COLO668 (cell line): ENCODE results near the gene GABPB2.

Source experiments
- DNase-seq: peaks from one replicate; lab custom pipeline; 2025; ENCODE audit not compliant: unreplicated experiment; lab: John Stamatoyannopoulos, UW

Gene GABPB2

DNA sequence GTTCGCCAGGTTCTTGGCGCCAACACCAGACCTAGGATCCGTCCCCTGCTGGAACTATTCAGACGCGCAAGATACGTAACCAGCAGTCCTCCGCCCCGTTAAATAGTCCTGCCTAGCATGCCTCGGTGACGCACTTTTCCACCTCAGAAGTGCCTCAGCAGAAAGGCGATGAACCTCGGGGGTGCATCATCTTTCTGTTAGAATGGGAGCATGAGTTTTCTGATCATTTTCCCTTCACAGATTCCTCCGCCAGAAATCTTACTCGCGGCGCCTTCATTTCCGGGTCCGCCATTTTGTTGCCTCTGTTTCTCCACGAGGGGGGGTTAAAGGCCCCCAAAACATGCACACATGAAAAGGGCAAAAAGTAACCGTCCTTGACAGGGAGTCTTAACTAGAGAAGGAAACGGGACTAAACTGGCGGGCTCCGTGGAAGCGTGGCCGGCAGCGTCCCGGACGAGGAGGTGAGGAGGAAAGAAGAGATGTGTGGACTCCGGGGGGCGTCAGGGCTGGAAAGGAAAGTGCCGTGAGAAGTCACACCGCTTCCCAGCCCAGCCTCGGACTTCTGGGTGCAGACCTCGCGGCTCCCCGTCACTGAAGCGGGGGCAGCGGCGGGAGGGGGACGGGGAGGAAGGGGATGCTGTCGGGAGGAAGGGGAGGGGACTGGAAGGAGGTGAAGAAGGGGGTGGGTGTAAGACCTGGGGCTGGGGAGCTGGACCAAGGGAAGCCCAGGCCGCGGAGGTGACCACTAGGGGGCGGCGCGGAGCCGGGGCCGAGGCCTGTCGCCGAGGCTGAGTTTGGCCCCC is at the start of gene GABPB2:
Gene GABPB2, plus strand, starts transcription at position 288 of the 803 bp plus-strand sequence. CDS start 17,429 bp downstream, outside the sequence.
- peak; percentile 90 for DNase-seq

DNA sequence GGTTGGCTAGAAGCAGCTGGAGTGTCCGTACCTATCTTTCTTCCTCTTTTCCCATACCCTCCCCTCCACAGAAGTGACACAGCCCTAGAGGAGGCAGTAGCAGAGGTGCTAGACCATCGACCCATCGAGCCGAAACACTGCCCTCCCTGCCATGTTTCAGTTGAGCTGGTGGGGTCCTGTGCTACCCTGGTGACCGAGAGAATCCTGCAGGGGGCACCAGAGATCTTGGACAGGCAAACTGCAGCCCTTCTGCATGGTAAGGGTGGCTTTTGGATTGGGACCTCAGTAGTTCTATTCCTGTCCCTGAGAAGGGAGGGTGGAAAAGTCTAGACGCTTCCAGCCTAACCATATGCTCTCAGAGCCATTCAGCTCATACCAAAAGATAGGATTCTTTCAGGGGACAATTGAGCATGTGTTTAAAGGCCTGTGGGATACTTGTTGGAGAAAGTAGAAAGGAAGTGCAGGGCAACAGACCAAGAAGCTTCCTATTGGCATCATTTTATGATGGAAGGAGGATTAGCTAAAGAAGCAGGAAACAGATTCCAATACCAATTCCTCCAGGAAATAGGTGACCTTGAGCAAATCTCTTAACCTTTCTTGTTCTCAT is 45.9 kb upstream of the GABPB2 start:
- DNase-seq = peak; percentile 70

DNA sequence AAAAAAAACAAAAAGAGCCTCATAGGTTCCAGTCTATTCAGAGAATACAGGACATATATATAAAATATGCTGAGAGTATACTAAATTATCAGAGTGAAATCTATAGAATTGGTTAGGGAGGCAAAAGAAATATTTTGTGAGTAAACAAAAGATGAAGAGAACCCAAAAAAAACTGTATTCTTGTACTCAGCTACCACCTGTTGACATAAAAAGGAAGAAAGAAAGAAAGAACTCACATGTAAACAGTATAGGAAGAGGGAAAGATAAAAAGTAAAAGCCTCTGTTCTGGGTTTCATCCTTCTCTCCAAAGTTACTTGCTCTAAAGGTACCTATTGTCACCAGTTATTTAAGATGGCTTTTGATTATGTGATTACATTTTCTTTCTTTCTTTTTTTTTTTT is 44.1 kb upstream of the GABPB2 start:
- DNase-seq = no peak

DNA sequence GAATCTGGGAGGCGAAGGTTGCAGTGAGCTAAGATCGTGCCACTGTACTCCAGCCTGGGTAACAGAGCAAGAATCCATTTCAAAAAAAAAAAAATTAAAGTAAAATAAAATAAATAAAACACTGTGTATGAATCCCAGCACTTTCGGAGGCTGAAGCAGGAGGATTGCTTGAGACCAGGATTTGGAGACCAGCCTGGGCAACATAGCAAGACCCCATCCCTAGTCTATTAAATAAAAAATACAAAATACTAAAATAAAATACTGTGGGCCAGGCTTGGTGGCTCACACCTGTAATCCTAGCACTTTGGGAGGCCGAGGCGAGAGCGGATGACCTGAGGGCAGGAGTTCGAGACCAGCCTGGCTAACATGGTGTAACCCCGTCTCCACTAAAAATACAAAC is 38.4 kb upstream of the GABPB2 start:
- no peak for DNase-seq

DNA sequence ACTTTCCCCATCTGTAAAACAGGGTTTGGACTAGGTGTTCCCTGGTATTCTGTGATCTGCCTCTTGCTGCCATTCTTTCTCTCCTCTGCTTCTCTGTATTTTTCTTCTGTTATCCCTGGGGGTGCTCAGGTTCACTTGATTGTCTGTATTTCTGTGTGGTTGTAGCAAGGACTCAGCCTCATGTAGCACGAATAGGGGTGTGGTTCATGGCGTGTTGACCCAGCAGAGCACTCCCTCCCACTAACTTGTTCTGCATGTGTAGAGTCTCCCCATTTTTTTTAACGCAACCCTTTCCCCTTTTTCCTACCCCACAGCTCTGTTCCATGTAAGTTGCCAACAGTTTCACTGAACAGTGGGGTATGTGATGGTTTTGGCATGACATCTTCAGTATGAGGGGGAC is 35.4 kb upstream of the GABPB2 start:
- DNase-seq = no peak

DNA sequence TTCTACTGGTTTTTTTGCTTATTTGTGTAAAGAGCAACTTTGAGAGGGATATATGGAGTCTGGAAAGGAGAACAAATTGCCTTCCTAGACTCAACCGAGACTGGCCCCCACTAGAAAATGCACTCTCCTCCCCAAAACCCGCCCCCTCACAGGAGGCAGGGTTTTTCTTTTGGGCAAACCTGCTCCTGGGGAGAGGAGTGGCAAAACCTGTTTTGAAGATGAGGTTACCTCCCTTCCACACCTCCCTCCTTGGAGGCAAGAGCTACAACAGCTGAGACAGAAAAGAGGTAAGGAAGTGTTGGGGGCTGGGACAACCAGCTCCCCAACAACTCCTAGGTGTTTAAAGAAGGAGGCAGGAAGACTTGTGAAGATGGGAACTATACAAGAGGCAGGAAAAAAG is 34.2 kb upstream of the GABPB2 start, which contains the start of gene BNIPL:
Gene BNIPL, plus strand, starts transcription at position 231 of the 400 bp plus-strand sequence. Its CDS starts 140 bp downstream, at position 371.
- no peak for DNase-seq

DNA sequence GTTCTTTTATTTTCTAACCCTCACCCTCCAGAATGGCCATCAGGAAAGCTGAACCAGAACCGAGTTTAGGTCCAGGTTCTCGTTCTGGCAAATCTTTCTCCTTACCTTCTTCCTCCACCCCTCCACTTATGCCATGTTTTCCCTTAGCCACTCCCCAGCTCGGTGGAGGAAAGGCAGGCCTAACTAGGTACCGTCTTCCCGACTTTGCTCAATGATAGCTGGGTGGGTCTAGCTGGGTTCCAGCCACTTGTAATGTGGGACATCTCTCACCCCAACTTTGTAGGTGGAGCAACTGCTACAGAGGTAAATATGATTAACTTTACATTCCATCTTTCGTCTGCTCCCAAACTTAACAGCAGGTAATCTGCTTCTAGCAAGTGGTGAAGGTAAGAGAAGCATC is 33.5 kb upstream of the GABPB2 start:
- no peak for DNase-seq

DNA sequence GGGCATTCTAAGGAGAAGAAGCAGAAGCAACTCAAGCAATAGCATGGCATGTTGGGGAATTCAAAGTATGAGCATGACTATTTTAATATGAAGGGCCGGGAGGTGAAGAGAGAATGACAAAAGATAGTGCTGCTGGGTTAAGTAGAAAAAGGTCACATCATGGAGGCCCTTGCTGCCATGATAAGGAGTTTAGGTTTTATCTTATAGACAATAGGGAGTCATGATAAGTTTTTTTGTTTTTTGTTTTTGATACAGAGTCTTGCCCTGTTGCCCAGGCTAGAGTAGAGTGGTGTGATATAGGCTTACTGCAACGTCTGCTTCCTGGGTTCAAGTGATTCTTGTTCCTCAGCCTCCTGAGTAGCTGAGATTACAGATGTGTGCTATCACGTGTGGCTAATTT is 31.0 kb upstream of the GABPB2 start:
- no peak for DNase-seq

DNA sequence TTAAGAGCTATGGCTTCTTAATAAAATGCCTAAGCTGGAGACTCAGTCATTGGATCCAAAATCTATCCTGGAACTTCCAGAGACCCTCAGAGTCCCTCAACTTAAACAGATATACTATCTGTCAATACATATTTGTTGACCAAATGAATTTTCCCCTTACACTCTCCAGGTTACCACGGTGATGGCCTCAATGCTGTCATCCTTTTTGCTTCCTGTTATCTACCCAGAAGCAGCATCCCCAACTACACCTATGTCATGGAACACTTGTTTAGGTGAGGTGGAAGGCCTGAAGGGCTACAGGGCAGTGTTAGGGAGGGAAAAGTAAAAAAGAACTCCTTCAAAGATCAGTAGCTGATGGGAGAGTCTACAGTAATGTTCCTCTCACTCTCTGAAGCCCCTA is 27.4 kb upstream of the GABPB2 start:
- no peak for DNase-seq

DNA sequence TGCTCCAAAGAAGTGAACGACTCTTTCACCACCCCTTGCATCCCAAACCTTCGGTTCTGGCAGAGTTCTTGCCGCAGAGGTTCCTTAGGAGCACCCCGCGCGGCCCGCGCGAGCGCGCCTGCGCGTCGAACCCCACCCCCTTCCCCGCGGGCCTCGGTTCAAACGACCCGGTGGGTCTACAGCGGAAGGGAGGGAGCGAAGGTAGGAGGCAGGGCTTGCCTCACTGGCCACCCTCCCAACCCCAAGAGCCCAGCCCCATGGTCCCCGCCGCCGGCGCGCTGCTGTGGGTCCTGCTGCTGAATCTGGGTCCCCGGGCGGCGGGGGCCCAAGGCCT is 23.0 kb upstream of the GABPB2 start, which contains the start of gene C1orf56:
Gene C1orf56, plus strand, starts transcription at position 161 of the 334 bp plus-strand sequence. Its CDS starts 97 bp downstream, at position 258.
- peak; percentile 69 for DNase-seq

DNA sequence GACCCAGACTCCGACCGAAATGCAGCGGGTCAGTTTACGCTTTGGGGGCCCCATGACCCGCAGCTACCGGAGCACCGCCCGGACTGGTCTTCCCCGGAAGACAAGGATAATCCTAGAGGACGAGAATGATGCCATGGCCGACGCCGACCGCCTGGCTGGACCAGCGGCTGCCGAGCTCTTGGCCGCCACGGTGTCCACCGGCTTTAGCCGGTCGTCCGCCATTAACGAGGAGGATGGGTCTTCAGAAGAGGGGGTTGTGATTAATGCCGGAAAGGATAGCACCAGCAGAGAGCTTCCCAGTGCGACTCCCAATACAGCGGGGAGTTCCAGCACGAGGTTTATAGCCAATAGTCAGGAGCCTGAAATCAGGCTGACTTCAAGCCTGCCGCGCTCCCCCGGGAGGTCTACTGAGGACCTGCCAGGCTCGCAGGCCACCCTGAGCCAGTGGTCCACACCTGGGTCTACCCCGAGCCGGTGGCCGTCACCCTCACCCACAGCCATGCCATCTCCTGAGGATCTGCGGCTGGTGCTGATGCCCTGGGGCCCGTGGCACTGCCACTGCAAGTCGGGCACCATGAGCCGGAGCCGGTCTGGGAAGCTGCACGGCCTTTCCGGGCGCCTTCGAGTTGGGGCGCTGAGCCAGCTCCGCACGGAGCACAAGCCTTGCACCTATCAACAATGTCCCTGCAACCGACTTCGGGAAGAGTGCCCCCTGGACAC is 22.5 kb upstream of the GABPB2 start:
- peak; percentile 65 for DNase-seq

DNA sequence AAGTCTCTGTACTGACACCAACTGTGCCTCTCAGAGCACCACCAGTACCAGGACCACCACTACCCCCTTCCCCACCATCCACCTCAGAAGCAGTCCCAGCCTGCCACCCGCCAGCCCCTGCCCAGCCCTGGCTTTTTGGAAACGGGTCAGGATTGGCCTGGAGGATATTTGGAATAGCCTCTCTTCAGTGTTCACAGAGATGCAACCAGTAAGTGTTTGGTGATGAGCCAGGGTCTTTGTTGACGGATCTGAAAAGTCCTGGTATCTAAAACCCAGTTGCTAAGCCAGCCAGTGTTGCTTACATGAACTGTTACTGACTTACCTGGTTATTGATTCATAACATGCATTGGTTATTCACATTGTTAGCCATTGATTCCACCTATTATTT is 21.9 kb upstream of the GABPB2 start:
- no peak for DNase-seq

DNA sequence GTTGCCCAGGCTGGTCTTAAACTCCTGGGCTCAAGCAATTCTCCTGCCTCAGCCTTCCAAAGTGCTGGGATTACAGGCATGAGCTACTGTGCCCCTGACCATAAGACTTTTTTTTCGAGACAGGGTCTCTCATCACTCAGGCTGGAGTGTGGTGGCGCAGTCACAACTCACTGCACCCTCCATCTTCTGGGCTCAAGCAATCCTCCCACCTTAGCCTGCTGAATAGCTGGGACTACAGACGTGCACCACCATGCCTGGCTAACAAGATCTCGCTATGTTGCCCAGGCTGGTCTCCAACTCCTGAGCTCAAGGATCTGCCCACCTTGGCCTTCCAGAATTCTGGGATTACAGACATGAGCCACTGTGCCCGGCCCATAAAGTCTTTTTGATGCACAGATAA is 21.1 kb upstream of the GABPB2 start:
- DNase-seq = no peak

DNA sequence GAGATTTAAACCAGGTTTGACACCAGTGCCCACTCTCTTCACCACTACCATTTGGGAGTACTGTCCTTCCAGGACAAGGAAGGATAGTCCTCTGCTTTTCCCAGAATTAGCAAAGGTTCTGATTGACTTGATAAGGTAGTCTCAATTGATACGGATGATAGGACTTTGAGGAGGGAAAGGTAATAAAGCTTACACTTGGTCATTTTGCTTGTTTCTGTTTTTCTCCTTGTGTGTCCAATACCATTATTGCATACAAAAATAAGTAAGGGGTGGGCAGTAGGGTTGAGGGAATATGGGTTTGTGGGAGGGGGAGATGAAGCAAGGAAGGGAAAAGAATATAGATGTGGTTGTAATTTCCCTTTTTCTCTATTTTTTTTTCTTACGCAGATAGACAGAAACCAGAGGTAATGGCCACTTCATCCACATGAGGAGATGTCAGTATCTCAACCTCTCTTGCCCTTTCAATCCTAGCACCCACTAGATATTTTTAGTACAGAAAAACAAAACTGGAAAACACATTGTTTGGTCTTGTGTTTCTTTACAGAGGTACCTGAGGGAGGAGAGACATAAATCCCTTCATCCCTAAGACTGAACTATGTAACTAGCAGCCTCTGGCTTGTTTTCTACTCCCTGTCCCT is 20.4 kb upstream of the GABPB2 start:
- DNase-seq = no peak

DNA sequence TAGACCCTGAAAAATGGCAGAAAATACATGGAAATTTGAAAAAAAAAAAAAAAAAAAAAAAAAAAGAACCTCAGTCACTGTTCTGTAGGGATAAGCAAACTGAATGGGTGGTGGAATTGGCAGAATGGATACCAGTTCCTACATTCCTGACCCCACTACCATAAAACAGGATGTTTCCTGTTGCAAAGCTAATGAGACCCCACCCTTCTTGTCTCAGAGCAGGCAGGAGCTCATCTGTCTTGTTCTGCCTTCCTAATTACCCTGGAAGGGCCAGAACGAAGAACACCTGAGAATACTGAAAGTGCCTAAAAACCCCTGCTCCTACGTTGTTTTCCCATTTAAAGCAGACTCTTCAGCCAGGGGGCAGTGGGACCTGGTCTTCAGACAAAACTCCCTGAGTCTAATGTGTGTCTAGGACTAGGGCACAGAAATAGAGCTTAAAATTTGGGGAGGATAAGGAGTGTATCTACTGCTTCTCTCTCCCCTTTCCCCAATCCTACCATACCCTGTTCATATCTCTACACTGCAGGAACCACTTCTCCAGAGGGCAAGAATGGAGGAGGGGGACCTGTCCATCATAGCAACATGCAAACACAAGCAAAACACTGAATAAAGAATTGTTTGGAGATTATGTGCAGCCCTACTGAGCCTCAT is 19.1 kb upstream of the GABPB2 start:
- no peak for DNase-seq

DNA sequence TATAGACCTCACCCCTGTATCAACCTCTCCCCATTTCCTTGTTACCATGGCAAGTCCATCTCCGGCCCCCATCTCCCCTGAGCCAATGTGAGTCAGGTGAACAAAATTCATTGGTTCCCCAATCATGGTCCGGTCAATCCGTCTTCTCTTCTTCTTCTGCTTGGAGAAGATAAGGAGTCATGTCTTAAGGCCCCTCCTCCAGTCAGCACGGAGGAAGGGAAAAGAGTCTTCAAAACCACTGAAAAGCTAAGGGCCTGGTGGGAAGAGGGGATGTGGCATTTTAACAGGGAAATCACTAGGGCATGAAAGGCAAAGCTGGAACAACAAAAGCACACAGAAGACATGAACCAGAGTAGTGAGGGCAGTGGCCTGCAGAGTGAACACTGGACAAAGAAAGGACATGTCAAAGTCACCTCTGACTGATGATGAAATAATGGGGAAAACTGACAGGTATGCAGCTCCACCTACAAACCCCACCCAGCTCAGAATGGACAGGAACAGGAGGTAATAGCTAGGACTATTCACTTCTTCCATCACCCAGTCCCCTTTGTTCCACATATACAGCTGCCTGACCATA is 15.5 kb upstream of the GABPB2 start:
- no peak for DNase-seq

DNA sequence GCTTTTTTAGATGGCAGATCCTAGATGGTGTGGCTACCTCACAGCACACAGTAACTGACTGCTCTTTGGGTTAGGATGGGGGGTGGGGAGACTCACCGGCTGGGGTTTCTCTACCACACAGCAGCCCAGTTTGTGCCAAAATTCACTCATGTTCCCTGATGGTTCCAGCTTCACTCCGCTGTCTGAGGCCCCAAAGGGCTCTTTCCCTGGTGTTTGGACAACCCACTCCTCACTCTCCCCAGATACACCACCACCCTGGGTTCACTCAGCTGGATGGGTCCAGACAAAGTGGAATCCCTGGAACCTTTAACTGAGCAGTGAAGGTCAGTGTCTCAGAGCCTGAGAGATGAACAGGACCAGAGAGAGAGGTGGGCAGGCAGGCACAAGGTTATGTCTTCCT is 15.0 kb upstream of the GABPB2 start:
- no peak for DNase-seq

DNA sequence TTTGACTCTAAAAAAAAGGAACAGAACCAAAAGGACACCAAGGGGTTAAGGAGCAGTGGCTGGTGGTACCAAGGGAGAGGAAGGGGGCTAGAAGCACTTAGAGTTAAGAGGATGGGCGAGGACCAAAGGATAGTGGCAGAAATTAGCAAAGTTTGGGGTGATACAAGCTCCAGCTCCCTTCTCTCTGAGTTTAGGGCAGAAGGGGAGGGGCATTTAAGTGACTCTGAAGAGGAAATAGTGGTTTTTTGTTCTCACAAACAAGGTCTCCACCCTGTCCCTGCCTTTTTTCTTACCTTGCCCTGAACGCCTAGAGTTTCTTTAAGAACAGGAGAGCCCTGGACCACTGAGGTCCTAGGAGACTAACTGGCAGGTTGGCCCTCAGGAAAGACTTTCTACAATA is 14.4 kb upstream of the GABPB2 start:
- DNase-seq = no peak

DNA sequence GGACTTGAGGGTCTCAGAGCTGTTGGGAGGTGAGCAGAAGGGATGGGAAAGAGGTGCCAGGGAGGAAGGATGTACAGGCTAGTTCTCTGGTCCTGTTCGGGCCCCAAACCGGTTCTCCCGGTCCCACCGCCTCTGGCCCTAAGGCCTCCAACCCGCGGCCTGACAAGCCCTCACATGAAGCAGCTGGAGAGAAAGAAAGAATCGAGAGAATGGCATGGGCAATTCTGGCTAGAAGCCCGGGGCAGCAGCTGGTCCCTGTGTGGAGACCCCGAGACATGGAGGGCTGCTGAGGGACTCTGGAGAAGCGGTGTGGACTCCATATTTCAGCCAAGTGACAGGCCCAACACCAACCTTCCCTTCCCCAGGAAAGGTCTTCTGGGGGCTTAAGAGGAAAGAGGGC is 11.9 kb upstream of the GABPB2 start:
- DNase-seq = peak; percentile 86

DNA sequence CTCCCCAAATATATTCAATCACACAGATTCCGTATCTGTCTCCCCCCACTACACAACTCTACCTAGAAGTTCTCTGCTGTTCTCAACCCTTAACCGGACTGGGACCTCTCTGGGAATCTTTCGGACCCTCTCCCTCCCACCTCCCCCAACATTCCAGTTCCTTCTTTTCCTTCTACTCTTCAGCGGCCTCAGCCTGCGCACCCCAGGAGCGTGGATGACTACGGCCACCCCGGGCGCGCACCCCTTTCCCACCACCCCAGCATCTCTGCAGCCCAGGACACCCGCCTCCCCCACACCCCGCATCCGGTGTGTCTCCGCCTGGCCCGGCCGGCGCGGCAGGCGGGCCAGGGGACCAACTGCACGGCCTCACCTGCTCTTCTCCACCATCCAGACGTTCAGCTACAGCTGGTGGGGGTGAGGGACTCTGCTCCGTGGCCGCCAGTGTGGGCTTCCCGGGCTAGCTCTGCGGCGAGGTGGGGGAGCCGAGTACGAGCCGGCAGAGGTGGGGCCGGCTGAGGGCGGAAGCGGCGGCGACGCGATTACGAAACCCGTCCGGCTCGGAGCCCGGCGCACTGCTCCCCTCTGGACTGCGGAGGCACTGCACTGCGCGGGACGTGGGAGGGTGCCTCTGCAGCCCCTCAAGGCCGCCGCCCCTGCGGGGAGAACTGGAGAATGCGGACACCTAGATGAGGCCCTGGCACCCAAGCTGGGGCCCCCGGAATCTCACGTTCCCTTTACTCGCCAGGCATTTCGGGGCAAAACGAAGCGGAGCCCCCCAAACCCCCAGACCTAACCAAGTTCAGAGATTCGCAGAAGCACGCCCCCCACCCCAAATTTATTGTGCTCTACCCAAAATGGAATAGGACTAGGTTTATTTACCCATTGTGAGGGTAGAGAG is 11.2 kb upstream of the GABPB2 start, which contains the start of gene CDC42SE1:
Gene CDC42SE1, minus strand, starts transcription at position 514 of the 898 bp plus-strand sequence. CDS start 3,892 bp downstream, outside the sequence.
- peak; percentile 95 for DNase-seq
